HG03103 (cell line): ENCODE results near the gene PTH2R.
"Not testable (repeated sequence)": the region's sequence is repeated elsewhere in the genome, so short reads cannot be mapped to it uniquely, and the experiment has no call there.

ENCODE experiments used
- ATAC-seq: cut with Tn5 transposase; IDR thresholded peaks from one replicate; pipeline ENCODE4 v1.9.1; 2021; ENCODE audit warnings: low read depth; ENCODE audit not compliant: unreplicated experiment

Gene PTH2R

GRCh38 chr2:208481945-208482344 is 75.4 kb downstream of the PTH2R start:
- not testable (repeated sequence) for ATAC-seq

- not testable (repeated sequence) for ATAC-seq
These were observed 75.9 kb downstream of the PTH2R start for GRCh38 chr2:208482453-208483015.

GRCh38 chr2:208485390-208485789 is 78.8 kb downstream of the PTH2R start:
- ATAC-seq, result no peak

GRCh38 chr2:208488686-208489564 is 82.3 kb downstream of the PTH2R start:
- ATAC-seq, result no peak

GRCh38 chr2:208489687-208490086 is 83.1 kb downstream of the PTH2R start:
- no peak for ATAC-seq

- ATAC-seq, result no peak
These were observed 83.9 kb downstream of the PTH2R start for GRCh38 chr2:208490492-208490891.

GRCh38 chr2:208491641-208492040 is 85.0 kb downstream of the PTH2R start:
- no peak for ATAC-seq

GRCh38 chr2:208492069-208492468 is 85.5 kb downstream of the PTH2R start:
- ATAC-seq, result no peak

- no peak for ATAC-seq
These were observed 86.6 kb downstream of the PTH2R start for GRCh38 chr2:208493186-208493585.

- ATAC-seq, result no peak
These were observed 89.5 kb downstream of the PTH2R start for GRCh38 chr2:208496129-208496528.

GRCh38 chr2:208501206-208501605 is 94.6 kb downstream of the PTH2R start:
- ATAC-seq, result no peak

- no peak for ATAC-seq
These were observed 95.7 kb downstream of the PTH2R start for GRCh38 chr2:208502288-208502687.

GRCh38 chr2:208505365-208505764 is 98.8 kb downstream of the PTH2R start:
- not testable (repeated sequence) for ATAC-seq

- ATAC-seq, result no peak
These were observed 103.0 kb downstream of the PTH2R start for GRCh38 chr2:208509586-208509985.

- no peak for ATAC-seq
These were observed 104.4 kb downstream of the PTH2R start for GRCh38 chr2:208511016-208511415.

GRCh38 chr2:208511573-208511972 is 105.0 kb downstream of the PTH2R start:
- ATAC-seq, result no peak

- ATAC-seq, result no peak
These were observed 108.5 kb downstream of the PTH2R start for GRCh38 chr2:208515099-208515498.

GRCh38 chr2:208523069-208523468 is 116.5 kb downstream of the PTH2R start:
- ATAC-seq, result not testable (repeated sequence)

- ATAC-seq, result not testable (repeated sequence)
These were observed 118.6 kb downstream of the PTH2R start for GRCh38 chr2:208525165-208525564.

- no peak for ATAC-seq
These were observed 123.2 kb downstream of the PTH2R start for GRCh38 chr2:208529796-208530195.

- no peak for ATAC-seq
These were observed 124.8 kb downstream of the PTH2R start for GRCh38 chr2:208531361-208531760.

GRCh38 chr2:208535578-208535977 is 129.0 kb downstream of the PTH2R start:
- ATAC-seq, result not testable (repeated sequence)
